Right renal pelvis (tissue), 4 donors: ENCODE results near the gene ZBTB24. TPM values are rescaled to one million over a fixed set of nuclear protein-coding genes. Genes with fewer than 3 reads are reported as not detected.
"Not testable (repeated sequence)": the region's sequence is repeated elsewhere in the genome, so short reads cannot be mapped to it uniquely, and the experiment has no call there.

ENCODE experiments used
- DNase-seq, 4 donors: peaks; one replicate each; pipeline ENCODE4 v3.0.0-alpha.2; 2013; ENCODE audit warnings: low read depth in 4 of 4, low spot score in 3 of 4, missing footprints in 1 of 4
- polyA plus RNA-seq, 4 donors: library from polyadenylated mRNA; unstranded; fragments of 120-200 nt; gene quantifications; one replicate each; pipeline ENCODE4 v1.2.1, GENCODE V29; 2013; ENCODE audit not compliant: insufficient read length in 4 of 4

The ZBTB24 gene
- 10 to 100 TPM; 14.6 to 17.9 (median 15.6) TPM for polyA plus RNA-seq

GRCh38 chr6:109482905-109483734, at the start of gene ZBTB24:
Gene ZBTB24 (minus strand): TSS chr6:109483219. CDS start chr6:109482026, 1,193 bp downstream.
- peak; percentile 65 to 75 (median 70) for DNase-seq

- no peak for DNase-seq
Measured at GRCh38 chr6:109531446-109531845, 48.4 kb upstream of the ZBTB24 start.

GRCh38 chr6:109527989-109528388, 45.0 kb upstream of the ZBTB24 start:
- no peak for DNase-seq

GRCh38 chr6:109526905-109527628, 44.0 kb upstream of the ZBTB24 start:
- DNase-seq, result peak; percentile 44 to 61 (median 50)

GRCh38 chr6:109524129-109524528, 41.1 kb upstream of the ZBTB24 start:
- DNase-seq, result no peak

GRCh38 chr6:109523478-109523877, 40.5 kb upstream of the ZBTB24 start:
- no peak for DNase-seq

GRCh38 chr6:109521080-109521479, 38.1 kb upstream of the ZBTB24 start:
- no peak for DNase-seq

- DNase-seq, result not testable (repeated sequence)
Measured at GRCh38 chr6:109519647-109520046, 36.6 kb upstream of the ZBTB24 start.

GRCh38 chr6:109516929-109517328, 33.9 kb upstream of the ZBTB24 start:
- no peak for DNase-seq

- DNase-seq, result no peak
Measured at GRCh38 chr6:109515781-109516409, 32.9 kb upstream of the ZBTB24 start.

- no peak for DNase-seq
Measured at GRCh38 chr6:109514946-109515345, 31.9 kb upstream of the ZBTB24 start.

GRCh38 chr6:109513571-109514071, 30.6 kb upstream of the ZBTB24 start:
- no peak for DNase-seq

- DNase-seq, result no peak
Measured at GRCh38 chr6:109512271-109512817, 29.3 kb upstream of the ZBTB24 start.

GRCh38 chr6:109511832-109512231, 28.8 kb upstream of the ZBTB24 start:
- no peak for DNase-seq

- no peak for DNase-seq
Measured at GRCh38 chr6:109510358-109510757, 27.3 kb upstream of the ZBTB24 start.

- DNase-seq, result no peak
Measured at GRCh38 chr6:109508166-109508860, 25.3 kb upstream of the ZBTB24 start.

- no peak for DNase-seq
Measured at GRCh38 chr6:109507490-109508072, 24.6 kb upstream of the ZBTB24 start.

GRCh38 chr6:109506841-109507240, 23.8 kb upstream of the ZBTB24 start:
- no peak for DNase-seq

- DNase-seq, result no peak
Measured at GRCh38 chr6:109506314-109506713, 23.3 kb upstream of the ZBTB24 start.
